ENCODE measurements around the gene COX4I2.
"Not testable (repeated sequence)": the region's sequence is repeated elsewhere in the genome, so short reads cannot be mapped to it uniquely, and the experiment has no call there.

GRCh38 chr20:31626534-31626933, 11.2 kb upstream of the COX4I2 start:
- TF ChIP-seq CTCF, POLR2A (IDR thresholded peaks at IDR 0.05): not testable (repeated sequence)
